Measurements from ENCODE around the gene PITPNB.

PITPNB gene

DNA sequence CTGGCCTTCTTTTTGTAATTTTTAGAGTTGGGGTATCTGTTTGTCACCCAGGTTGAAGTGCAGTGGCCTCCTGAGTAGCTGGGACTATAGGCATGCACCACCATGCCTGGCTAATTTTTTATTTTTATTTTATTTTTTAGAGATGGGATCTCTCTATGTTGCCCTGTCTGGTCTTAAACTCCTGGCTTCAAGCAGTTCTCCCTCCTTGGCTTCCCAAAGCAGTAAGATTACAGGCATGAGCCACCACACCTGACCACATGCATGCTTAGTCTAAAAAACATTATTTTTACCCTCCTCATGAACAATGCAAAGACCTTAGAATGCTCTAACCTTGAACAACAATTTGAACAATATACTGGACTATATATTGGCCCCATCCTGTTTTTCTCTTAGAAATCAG, 22.1 kb upstream of the PITPNB start:
- H3K4me3 ChIP-seq (ENCODE audit: low read depth, low read length): no peak overlapping the region
- TF ChIP-seq, protein P1, sequence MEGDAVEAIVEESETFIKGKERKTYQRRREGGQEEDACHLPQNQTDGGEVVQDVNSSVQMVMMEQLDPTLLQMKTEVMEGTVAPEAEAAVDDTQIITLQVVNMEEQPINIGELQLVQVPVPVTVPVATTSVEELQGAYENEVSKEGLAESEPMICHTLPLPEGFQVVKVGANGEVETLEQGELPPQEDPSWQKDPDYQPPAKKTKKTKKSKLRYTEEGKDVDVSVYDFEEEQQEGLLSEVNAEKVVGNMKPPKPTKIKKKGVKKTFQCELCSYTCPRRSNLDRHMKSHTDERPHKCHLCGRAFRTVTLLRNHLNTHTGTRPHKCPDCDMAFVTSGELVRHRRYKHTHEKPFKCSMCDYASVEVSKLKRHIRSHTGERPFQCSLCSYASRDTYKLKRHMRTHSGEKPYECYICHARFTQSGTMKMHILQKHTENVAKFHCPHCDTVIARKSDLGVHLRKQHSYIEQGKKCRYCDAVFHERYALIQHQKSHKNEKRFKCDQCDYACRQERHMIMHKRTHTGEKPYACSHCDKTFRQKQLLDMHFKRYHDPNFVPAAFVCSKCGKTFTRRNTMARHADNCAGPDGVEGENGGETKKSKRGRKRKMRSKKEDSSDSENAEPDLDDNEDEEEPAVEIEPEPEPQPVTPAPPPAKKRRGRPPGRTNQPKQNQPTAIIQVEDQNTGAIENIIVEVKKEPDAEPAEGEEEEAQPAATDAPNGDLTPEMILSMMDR (IDR thresholded peaks at IDR 0.05; ENCODE audit: low read depth, low read length, missing control alignments): no peak
- in situ Hi-C loops (cut with HindIII; ENCODE audit: low sequenced_read_pairs): no loop called here
- DNase-seq (ENCODE audit: low read depth): no peak

DNA sequence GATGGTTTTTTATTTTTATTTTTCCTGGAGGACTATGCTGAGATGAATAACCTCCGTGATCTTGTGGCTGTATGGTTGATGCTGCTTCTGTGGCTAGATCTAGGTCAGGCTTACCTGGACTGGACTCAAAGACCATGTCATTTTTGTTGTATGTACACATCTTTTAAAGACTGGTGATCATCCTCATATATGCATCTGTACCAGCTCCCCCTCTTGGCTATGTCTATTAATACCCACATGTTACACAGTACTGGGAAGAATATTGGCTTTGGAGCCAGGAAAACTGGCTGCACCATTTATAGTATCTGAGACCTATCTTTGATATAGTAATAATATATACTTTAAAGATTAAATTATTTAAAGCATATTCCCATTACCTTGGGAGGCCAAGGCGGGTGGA, 18.4 kb upstream of the PITPNB start:
- in situ Hi-C loops (cut with HindIII; ENCODE audit: low sequenced_read_pairs): no loop called here
- TF ChIP-seq, protein P1 (IDR thresholded peaks at IDR 0.05; ENCODE audit: low read depth, low read length, missing control alignments): no peak
- H3K4me3 ChIP-seq (ENCODE audit: low read depth, low read length): no peak overlapping the region
- no peak for DNase-seq (ENCODE audit: low read depth)

DNA sequence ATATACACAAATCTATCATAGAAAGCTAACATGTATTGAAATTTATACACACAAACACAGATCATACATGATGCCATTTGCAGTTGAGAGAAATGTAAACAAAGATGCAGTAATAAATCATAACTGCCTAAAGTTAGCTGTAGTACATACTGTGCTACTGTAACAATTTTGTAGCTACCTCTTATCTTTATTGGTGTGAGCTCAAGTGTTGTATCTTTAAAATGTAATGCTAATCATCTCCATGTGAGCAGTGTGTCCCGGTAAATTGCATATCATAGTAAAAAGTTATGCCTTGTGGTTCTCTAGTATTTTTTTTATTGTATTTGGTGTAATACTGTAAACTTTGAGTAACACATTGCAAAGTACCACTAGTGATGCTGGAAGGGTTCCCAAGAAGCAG, 16.8 kb upstream of the PITPNB start:
- TF ChIP-seq, protein P1 (IDR thresholded peaks at IDR 0.05; ENCODE audit: low read depth, low read length, missing control alignments): no peak
- in situ Hi-C loops (cut with HindIII; ENCODE audit: low sequenced_read_pairs): no loop called here
- H3K4me3 ChIP-seq (ENCODE audit: low read depth, low read length): no peak overlapping the region
- DNase-seq (ENCODE audit: low read depth): no peak

DNA sequence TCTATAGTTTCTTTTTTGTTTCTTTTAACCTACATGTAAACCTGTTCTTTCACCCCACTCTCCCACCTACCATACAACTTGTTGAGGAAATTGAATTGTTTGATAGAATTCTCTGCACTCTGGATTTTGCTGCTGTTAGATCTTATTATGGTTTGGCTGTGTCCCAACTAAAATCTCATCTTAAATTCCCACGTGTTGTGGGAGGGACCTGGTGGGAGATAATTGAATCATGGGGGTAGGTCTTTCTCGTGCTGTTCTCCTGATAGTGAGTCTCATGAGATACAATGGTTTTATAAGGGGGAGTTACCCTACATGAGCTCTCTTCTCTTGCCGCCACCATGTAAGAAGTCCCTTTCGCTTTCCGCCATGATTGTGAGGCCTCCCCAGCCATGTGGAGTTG, 15.0 kb upstream of the PITPNB start:
- in situ Hi-C loops (cut with HindIII; ENCODE audit: low sequenced_read_pairs): no loop called here
- DNase-seq (ENCODE audit: low read depth): no peak
- H3K4me3 ChIP-seq (ENCODE audit: low read depth, low read length): no peak overlapping the region
- TF ChIP-seq, protein P1 (IDR thresholded peaks at IDR 0.05; ENCODE audit: low read depth, low read length, missing control alignments): no peak

DNA sequence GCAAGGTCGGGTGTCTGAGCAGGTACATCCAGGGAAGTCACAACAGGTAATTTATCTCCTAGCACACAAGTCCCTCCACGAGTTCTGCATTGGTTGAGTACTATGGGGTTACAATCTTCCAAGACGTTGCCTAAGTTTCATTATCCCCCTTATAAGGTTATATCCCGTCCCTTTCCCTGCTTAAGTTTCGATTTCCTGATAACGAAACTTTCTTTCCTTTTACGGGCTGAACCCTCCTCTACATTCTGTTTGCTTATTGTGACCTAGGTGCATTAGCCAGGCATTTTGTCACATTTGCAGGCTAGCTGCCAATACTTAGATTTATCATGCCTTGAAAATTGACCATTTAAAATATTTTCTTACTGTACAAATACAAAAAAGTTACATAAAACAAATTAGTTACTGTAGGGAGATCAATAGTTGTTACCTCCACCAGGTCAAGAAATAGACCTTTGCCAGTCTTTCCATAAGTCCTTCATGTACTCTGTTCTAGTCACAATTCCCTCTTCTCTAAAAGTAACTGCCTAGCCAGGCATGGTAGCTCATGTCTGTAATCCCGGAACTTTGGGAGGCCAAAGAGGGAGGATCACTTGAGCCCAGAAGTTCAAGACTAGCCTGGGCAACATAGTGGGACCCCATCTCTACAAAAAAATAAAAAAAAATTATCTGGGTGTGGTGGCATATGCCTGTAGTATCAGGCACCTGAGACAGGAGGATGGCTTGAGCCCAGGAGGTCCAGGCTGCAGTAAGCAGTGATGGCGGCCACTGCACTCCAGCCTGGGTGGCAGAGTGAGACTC, 14.3 kb upstream of the PITPNB start:
- no peak overlapping the region for H3K4me3 ChIP-seq (ENCODE audit: low read depth, low read length)
- in situ Hi-C loops (cut with HindIII; ENCODE audit: low sequenced_read_pairs): no loop called here
- DNase-seq (ENCODE audit: low read depth): no peak
- TF ChIP-seq, protein P1 (IDR thresholded peaks at IDR 0.05; ENCODE audit: low read depth, low read length, missing control alignments): no peak

DNA sequence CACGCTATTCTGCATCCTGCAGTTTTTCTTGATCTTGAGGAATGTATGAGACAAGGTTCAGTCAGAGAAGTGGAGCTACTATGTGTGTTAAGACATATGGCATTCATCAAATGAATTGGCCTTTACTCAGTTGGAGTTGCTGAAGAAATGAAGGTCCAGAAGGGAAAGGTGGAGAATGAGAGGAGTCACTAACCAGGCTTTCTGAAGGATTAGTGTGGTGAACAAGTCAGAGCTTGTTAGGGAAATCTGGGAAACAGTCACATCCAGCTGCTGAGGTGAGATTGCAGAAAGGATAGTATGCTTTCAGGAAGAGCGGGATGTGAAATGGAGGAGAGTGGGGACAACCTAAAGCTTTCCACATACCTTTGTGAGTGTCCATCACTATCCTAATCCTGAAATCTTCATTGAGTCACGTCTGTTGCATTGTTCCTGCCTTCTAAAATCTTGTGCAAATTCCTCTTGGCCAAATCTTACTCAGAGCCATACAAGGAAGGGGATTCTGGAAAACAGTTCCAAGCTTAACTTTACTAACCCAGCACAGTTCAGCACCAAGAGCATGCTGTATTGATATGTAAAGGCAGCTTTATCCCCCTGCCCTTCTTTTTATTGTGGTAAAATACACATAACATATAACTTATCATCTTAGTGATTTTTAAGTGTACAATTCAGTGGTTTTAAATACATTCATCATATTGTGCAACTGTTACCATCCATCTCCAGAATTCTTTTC, 11.4 kb upstream of the PITPNB start:
- no peak for DNase-seq (ENCODE audit: low read depth)
- TF ChIP-seq, protein P1 (IDR thresholded peaks at IDR 0.05; ENCODE audit: low read depth, low read length, missing control alignments): no peak
- in situ Hi-C loops (cut with HindIII; ENCODE audit: low sequenced_read_pairs): no loop called here
- H3K4me3 ChIP-seq (ENCODE audit: low read depth, low read length): no peak overlapping the region

Measured in astrocyte of the cerebellum (primary cell).